ENCODE data around the gene FAM107B.

Gene FAM107B

GRCh38 chr10:14539176-14539575 is 235.5 kb downstream of the FAM107B start:
- Histone ChIP-seq H2BK120ac (ENCODE audit: low read depth, low read length) (no peak overlapping the region), H3K4me1 (ENCODE audit: control insufficient read depth, insufficient read depth, low read depth, low read length) (peaks cover 4% of the 10 kb centered on the region), H3K27ac (ENCODE audit: low read length, poor library complexity, severe bottlenecking) (no peak overlapping the region), H3K9ac (ENCODE audit: low read length) (no peak overlapping the region), H3K36me3 (ENCODE audit: control insufficient read depth in 1 of 2, insufficient read depth in 2 of 2, low read depth in 1 of 2, low read length in 2 of 2) (peaks cover 0 to 14% of the 10 kb centered on the region in 2 experiments), H3K4me3 (ENCODE audit: insufficient read depth in 1 of 2, low read depth in 1 of 2, low read length in 2 of 2) (no peak overlapping the region), H3K23ac (ENCODE audit: low read length in 2 of 2) (no peak overlapping the region), H3K4ac (ENCODE audit: low read depth in 1 of 2, low read length in 2 of 2) (no peak overlapping the region), H2BK15ac (ENCODE audit: low read depth, poor library complexity, severe bottlenecking) (no peak overlapping the region), H4K8ac (ENCODE audit: low read length) (no peak overlapping the region), H3K14ac (ENCODE audit: low read length in 2 of 2) (no peak overlapping the region), H4K91ac (ENCODE audit: low read length) (no peak overlapping the region), H3K79me1 (replicated peaks; ENCODE audit: low read length, poor library complexity, severe bottlenecking) (peaks cover 26% of the 10 kb centered on the region), H2BK12ac (ENCODE audit: low read length in 2 of 2) (no peak overlapping the region), H2AFZ (ENCODE audit: low read depth, low read length) (no peak overlapping the region), H2AK5ac (ENCODE audit: low read length, severe bottlenecking) (no peak overlapping the region), H3K27me3 (ENCODE audit: control insufficient read depth in 1 of 2, insufficient read depth in 1 of 2, low read length in 2 of 2) (no peaks in the 10 kb centered on the region), H3K9me3 (ENCODE audit: control insufficient read depth, low read length) (no peaks in the 10 kb centered on the region), H2BK5ac (ENCODE audit: low read depth, low read length, poor library complexity, severe bottlenecking) (no peak overlapping the region), H3K4me2 (ENCODE audit: low read length, poor library complexity, severe bottlenecking) (no peak overlapping the region), H3K18ac (ENCODE audit: low read depth in 1 of 2, low read length in 2 of 2) (no peak overlapping the region)
- DNase-seq, result no peak

GRCh38 chr10:14536241-14537213 is 238.2 kb downstream of the FAM107B start:
- H3K4ac ChIP-seq (ENCODE audit: low read depth in 1 of 2, low read length in 2 of 2), result no peak overlapping the region
- DNase-seq, result peak; percentile 72
- no peaks in the 10 kb centered on the region for H3K27me3 ChIP-seq (ENCODE audit: control insufficient read depth in 1 of 2, insufficient read depth in 1 of 2, low read length in 2 of 2)
- H2BK5ac ChIP-seq (ENCODE audit: low read depth, low read length, poor library complexity, severe bottlenecking), result no peak overlapping the region
- H2AK5ac ChIP-seq (ENCODE audit: low read length, severe bottlenecking), result no peak overlapping the region
- peaks cover 0 to 10% of the 10 kb centered on the region in 2 experiments for H3K36me3 ChIP-seq (ENCODE audit: control insufficient read depth in 1 of 2, insufficient read depth in 2 of 2, low read depth in 1 of 2, low read length in 2 of 2)
- no peak overlapping the region for H2BK15ac ChIP-seq (ENCODE audit: low read depth, poor library complexity, severe bottlenecking)
- no peak overlapping the region for H2BK120ac ChIP-seq (ENCODE audit: low read depth, low read length)
- peak overlapping the region in 1 of 2 experiments; percentile 48 for H3K4me3 ChIP-seq (ENCODE audit: insufficient read depth in 1 of 2, low read depth in 1 of 2, low read length in 2 of 2)
- H4K8ac ChIP-seq (ENCODE audit: low read length), result no peak overlapping the region
- no peak overlapping the region for H3K27ac ChIP-seq (ENCODE audit: low read length, poor library complexity, severe bottlenecking)
- H3K4me1 ChIP-seq (ENCODE audit: control insufficient read depth, insufficient read depth, low read depth, low read length), result peaks cover 13% of the 10 kb centered on the region
- H3K4me2 ChIP-seq (ENCODE audit: low read length, poor library complexity, severe bottlenecking), result no peak overlapping the region
- H3K79me1 ChIP-seq (replicated peaks; ENCODE audit: low read length, poor library complexity, severe bottlenecking), result peaks cover 18% of the 10 kb centered on the region
- H3K23ac ChIP-seq (ENCODE audit: low read length in 2 of 2), result no peak overlapping the region
- H3K9ac ChIP-seq (ENCODE audit: low read length), result peak overlapping the region; percentile 55
- no peak overlapping the region for H2AFZ ChIP-seq (ENCODE audit: low read depth, low read length)
- H3K18ac ChIP-seq (ENCODE audit: low read depth in 1 of 2, low read length in 2 of 2), result no peak overlapping the region
- H3K14ac ChIP-seq (ENCODE audit: low read length in 2 of 2), result no peak overlapping the region
- H3K9me3 ChIP-seq (ENCODE audit: control insufficient read depth, low read length), result no peaks in the 10 kb centered on the region
- H2BK12ac ChIP-seq (ENCODE audit: low read length in 2 of 2), result no peak overlapping the region
- 79% methylated on average over 19 of the region's 21 CpGs for WGBS
- no peak overlapping the region for H4K91ac ChIP-seq (ENCODE audit: low read length)

GRCh38 chr10:14535457-14536130 is 239.1 kb downstream of the FAM107B start:
- no peak overlapping the region for H3K4me2 ChIP-seq (ENCODE audit: low read length, poor library complexity, severe bottlenecking)
- no peak overlapping the region for H2BK15ac ChIP-seq (ENCODE audit: low read depth, poor library complexity, severe bottlenecking)
- H3K36me3 ChIP-seq (ENCODE audit: control insufficient read depth in 1 of 2, insufficient read depth in 2 of 2, low read depth in 1 of 2, low read length in 2 of 2), result peaks cover 0 to 7% of the 10 kb centered on the region in 2 experiments
- no peak overlapping the region for H4K91ac ChIP-seq (ENCODE audit: low read length)
- no peaks in the 10 kb centered on the region for H3K9me3 ChIP-seq (ENCODE audit: control insufficient read depth, low read length)
- no peak overlapping the region for H3K14ac ChIP-seq (ENCODE audit: low read length in 2 of 2)
- WGBS, result 87% methylated on average over 7 of the region's 7 CpGs
- H3K27ac ChIP-seq (ENCODE audit: low read length, poor library complexity, severe bottlenecking), result no peak overlapping the region
- no peak overlapping the region for H2AFZ ChIP-seq (ENCODE audit: low read depth, low read length)
- H4K8ac ChIP-seq (ENCODE audit: low read length), result no peak overlapping the region
- peaks cover 14% of the 10 kb centered on the region for H3K4me1 ChIP-seq (ENCODE audit: control insufficient read depth, insufficient read depth, low read depth, low read length)
- no peak overlapping the region for H3K4ac ChIP-seq (ENCODE audit: low read depth in 1 of 2, low read length in 2 of 2)
- no peak overlapping the region for H3K4me3 ChIP-seq (ENCODE audit: insufficient read depth in 1 of 2, low read depth in 1 of 2, low read length in 2 of 2)
- H3K27me3 ChIP-seq (ENCODE audit: control insufficient read depth in 1 of 2, insufficient read depth in 1 of 2, low read length in 2 of 2), result no peaks in the 10 kb centered on the region
- H2BK12ac ChIP-seq (ENCODE audit: low read length in 2 of 2), result no peak overlapping the region
- no peak for DNase-seq
- peak overlapping the region; percentile 55 for H3K9ac ChIP-seq (ENCODE audit: low read length)
- H3K18ac ChIP-seq (ENCODE audit: low read depth in 1 of 2, low read length in 2 of 2), result no peak overlapping the region
- H2BK120ac ChIP-seq (ENCODE audit: low read depth, low read length), result no peak overlapping the region
- H2AK5ac ChIP-seq (ENCODE audit: low read length, severe bottlenecking), result no peak overlapping the region
- H2BK5ac ChIP-seq (ENCODE audit: low read depth, low read length, poor library complexity, severe bottlenecking), result no peak overlapping the region
- peaks cover 17% of the 10 kb centered on the region for H3K79me1 ChIP-seq (replicated peaks; ENCODE audit: low read length, poor library complexity, severe bottlenecking)
- H3K23ac ChIP-seq (ENCODE audit: low read length in 2 of 2), result no peak overlapping the region

- Histone ChIP-seq H4K8ac (ENCODE audit: low read length) (no peak overlapping the region), H3K14ac (ENCODE audit: low read length in 2 of 2) (no peak overlapping the region), H3K4me3 (ENCODE audit: insufficient read depth in 1 of 2, low read depth in 1 of 2, low read length in 2 of 2) (no peak overlapping the region), H4K91ac (ENCODE audit: low read length) (no peak overlapping the region), H2BK15ac (ENCODE audit: low read depth, poor library complexity, severe bottlenecking) (no peak overlapping the region), H3K27me3 (ENCODE audit: control insufficient read depth in 1 of 2, insufficient read depth in 1 of 2, low read length in 2 of 2) (no peaks in the 10 kb centered on the region), H2BK5ac (ENCODE audit: low read depth, low read length, poor library complexity, severe bottlenecking) (no peak overlapping the region), H2BK120ac (ENCODE audit: low read depth, low read length) (no peak overlapping the region), H3K4ac (ENCODE audit: low read depth in 1 of 2, low read length in 2 of 2) (no peak overlapping the region), H3K27ac (ENCODE audit: low read length, poor library complexity, severe bottlenecking) (no peak overlapping the region), H3K23ac (ENCODE audit: low read length in 2 of 2) (no peak overlapping the region), H2AK5ac (ENCODE audit: low read length, severe bottlenecking) (no peak overlapping the region), H2BK12ac (ENCODE audit: low read length in 2 of 2) (no peak overlapping the region), H3K79me1 (replicated peaks; ENCODE audit: low read length, poor library complexity, severe bottlenecking) (peaks cover 15% of the 10 kb centered on the region), H3K9ac (ENCODE audit: low read length) (no peak overlapping the region), H3K9me3 (ENCODE audit: control insufficient read depth, low read length) (no peaks in the 10 kb centered on the region), H3K4me1 (ENCODE audit: control insufficient read depth, insufficient read depth, low read depth, low read length) (peaks cover 16% of the 10 kb centered on the region), H2AFZ (ENCODE audit: low read depth, low read length) (no peak overlapping the region), H3K18ac (ENCODE audit: low read depth in 1 of 2, low read length in 2 of 2) (no peak overlapping the region), H3K4me2 (ENCODE audit: low read length, poor library complexity, severe bottlenecking) (no peak overlapping the region), H3K36me3 (ENCODE audit: control insufficient read depth in 1 of 2, insufficient read depth in 2 of 2, low read depth in 1 of 2, low read length in 2 of 2) (peaks cover 0 to 4% of the 10 kb centered on the region in 2 experiments)
- no peak for DNase-seq
- WGBS, result 93% methylated on average over 7 of the region's 7 CpGs
Measured at GRCh38 chr10:14534152-14534551, 240.5 kb downstream of the FAM107B start.

Data from mesenchymal stem cell (in vitro differentiated cells and primary cell).